ENCODE measurements around the gene GNA14. TPM values are rescaled to one million over a fixed set of nuclear protein-coding genes. Genes with fewer than 3 reads are reported as not detected.

GNA14 gene
- total RNA-seq, 1 experiment from 2014 or later, result 0.37 TPM

DNA sequence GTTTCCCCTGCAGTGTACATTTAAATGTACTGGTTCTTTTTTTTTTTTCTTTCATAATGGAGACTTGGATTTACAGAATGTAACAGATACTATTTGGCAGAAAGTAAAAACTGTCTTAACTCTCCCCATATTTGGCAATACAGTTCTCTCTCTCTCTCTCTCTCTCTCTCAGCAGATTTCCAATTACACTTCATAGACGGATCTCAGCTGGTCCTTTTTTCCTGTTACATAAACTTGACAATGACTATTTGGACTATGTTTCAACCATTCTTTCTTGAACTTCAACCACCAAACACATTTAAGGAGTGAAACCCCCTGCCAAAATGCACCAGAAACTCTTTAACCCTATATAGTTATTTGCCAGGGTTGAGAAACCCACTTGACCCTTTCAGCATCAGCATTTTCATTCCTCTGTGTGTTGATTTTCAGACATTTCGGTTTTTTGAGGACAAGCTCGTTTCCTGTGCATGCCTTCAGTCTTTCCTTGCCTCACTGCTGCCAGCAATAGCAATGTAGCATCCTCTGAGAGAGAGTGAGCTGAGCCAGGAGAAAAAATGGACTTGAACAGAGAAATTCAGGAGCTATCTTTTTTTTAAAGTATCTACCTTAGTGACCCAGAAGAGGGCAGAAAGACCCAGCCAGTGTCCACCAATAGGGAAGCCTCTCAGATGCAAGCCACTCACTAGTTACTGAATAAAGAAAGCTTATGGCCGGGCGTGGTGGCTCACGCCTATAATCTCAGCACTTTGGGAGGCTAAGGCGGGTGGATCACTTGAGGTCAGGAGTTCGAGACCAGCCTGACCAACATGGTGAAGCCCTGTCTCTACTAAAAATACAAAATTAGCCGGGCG, 26.0 kb upstream of the GNA14 start:
- Histone ChIP-seq H2AFZ (ENCODE audit: low read length) (no peak overlapping the region), H2BK12ac (ENCODE audit: insufficient read length, low read depth, low read length) (no peak overlapping the region), H2BK120ac (ENCODE audit: low read depth, low read length, poor library complexity, severe bottlenecking) (no peak overlapping the region), H3K9ac (ENCODE audit: extremely low read depth, insufficient read length, low read length) (no peak overlapping the region), H3K14ac (ENCODE audit: insufficient read depth, low read length) (no peak overlapping the region), H2AK5ac (ENCODE audit: insufficient read length, low read length) (no peak overlapping the region), H3K4me2 (ENCODE audit: insufficient read depth, insufficient read length, low read length) (no peak overlapping the region), H3K4me1 (ENCODE audit: insufficient read depth, low read length) (no peaks in the 10 kb centered on the region), H4K20me1 (ENCODE audit: control insufficient read depth, insufficient read depth, insufficient read length) (no peaks in the 10 kb centered on the region), H3K18ac (ENCODE audit: insufficient read length, low read depth, low read length) (no peak overlapping the region), H2BK15ac (ENCODE audit: low read depth, low read length) (no peak overlapping the region), H3K23me2 (ENCODE audit: insufficient read length, low read depth, low read length, poor library complexity, severe bottlenecking) (no peaks in the 10 kb centered on the region), H3K79me2 (ENCODE audit: insufficient read depth, low read length) (no peaks in the 10 kb centered on the region), H3K79me1 (ENCODE audit: insufficient read depth, low read depth, low read length, poor library complexity, severe bottlenecking) (no peaks in the 10 kb centered on the region), H2BK5ac (ENCODE audit: insufficient read length, low read length) (no peak overlapping the region), H4K5ac (ENCODE audit: insufficient read length, low read depth, low read length) (no peak overlapping the region), H3K9me3 (ENCODE audit: control insufficient read depth, low read depth, low read length) (no peaks in the 10 kb centered on the region), H3K23ac (ENCODE audit: insufficient read length, low read depth, low read length) (no peak overlapping the region), H3K4ac (ENCODE audit: low read depth, low read length) (no peak overlapping the region), H4K8ac (replicated peaks; ENCODE audit: insufficient read length, low read depth, low read length) (no peak overlapping the region), H4K91ac (ENCODE audit: insufficient read length, low read depth, low read length) (no peak overlapping the region), H3K27me3 (ENCODE audit: insufficient read depth, low read length) (no peaks in the 10 kb centered on the region), H3K56ac (ENCODE audit: insufficient read length, low read depth, low read length) (no peak overlapping the region), H2BK20ac (ENCODE audit: low read depth, low read length, poor library complexity, severe bottlenecking) (no peak overlapping the region), H3T11ph (ENCODE audit: low read length) (no peak overlapping the region), H3K27ac (ENCODE audit: insufficient read length, low read depth, low read length) (no peak overlapping the region)
- Mint-ChIP-seq H3K9me3 (no peaks in the 10 kb centered on the region), H3K27me3 (ENCODE audit: low read depth) (no peaks in the 10 kb centered on the region), H3K4me3 (no peak overlapping the region), H3K27ac (no peak overlapping the region), H3K36me3 (ENCODE audit: insufficient read depth in 1 of 3, low read depth in 3 of 3) (no peaks in the 10 kb centered on the region), H3K4me1 (no peaks in the 10 kb centered on the region)
- no peak for DNase-seq
- TF ChIP-seq, protein P1, sequence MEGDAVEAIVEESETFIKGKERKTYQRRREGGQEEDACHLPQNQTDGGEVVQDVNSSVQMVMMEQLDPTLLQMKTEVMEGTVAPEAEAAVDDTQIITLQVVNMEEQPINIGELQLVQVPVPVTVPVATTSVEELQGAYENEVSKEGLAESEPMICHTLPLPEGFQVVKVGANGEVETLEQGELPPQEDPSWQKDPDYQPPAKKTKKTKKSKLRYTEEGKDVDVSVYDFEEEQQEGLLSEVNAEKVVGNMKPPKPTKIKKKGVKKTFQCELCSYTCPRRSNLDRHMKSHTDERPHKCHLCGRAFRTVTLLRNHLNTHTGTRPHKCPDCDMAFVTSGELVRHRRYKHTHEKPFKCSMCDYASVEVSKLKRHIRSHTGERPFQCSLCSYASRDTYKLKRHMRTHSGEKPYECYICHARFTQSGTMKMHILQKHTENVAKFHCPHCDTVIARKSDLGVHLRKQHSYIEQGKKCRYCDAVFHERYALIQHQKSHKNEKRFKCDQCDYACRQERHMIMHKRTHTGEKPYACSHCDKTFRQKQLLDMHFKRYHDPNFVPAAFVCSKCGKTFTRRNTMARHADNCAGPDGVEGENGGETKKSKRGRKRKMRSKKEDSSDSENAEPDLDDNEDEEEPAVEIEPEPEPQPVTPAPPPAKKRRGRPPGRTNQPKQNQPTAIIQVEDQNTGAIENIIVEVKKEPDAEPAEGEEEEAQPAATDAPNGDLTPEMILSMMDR (conservative IDR thresholded peaks at IDR 0.05), result peak; percentile 24; the same call in 1 of the 3 replicates
- WGBS (ENCODE audit: extremely low coverage, insufficient read length, low lambda C conversion rate), result no CpG with 5 or more reads among the region's 10 CpGs
